ENCODE data around the gene THOC5.
"Not testable (repeated sequence)": the region's sequence is repeated elsewhere in the genome, so short reads cannot be mapped to it uniquely, and the experiment has no call there.

The THOC5 gene

DNA sequence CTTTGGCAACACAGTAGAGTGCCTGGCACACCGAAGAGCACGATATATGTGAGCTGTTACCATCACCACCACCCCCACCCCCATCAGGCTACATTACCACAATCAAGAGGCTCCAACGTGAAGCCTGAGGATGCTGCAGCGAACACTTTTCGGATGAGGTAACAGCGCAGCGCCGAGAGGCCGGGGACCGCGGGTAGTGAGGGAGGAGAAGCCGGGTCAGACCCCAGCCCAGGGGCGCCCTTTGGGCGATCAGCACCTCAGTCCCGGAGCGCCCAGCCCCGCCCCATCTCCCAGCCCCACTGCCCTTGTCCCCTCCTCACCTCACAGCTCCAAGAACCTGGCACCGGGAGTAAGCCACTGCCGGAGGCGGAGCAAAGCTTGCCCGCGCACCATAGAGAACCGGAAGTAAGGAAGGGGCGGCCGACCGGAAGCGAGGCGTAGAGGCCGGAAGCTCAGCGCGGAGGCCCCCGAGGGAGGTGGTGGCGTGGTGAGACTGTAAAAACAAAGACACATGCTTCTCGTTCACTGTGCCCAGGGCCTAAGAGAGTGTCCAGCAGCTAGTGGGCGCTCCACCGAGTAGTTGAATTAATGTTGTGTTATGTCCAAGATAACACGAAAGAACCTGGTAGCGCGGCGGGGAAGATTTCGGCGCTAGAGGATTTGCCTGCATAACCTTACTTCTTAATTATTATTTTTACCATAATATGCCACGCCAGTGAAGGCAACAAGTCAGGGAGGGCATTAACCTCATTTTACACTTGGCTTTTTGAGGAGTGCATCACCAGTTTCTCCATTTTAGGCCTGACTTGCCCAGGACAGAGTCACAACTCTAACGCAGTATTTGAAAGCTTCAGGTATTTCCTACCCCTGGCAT lies at the start of gene THOC5:
TSS of gene THOC5 (minus strand) at position 407 of the 874 bp plus-strand sequence. CDS start 4,610 bp downstream, outside the sequence.
- peak; percentile 92 for DNase-seq

DNA sequence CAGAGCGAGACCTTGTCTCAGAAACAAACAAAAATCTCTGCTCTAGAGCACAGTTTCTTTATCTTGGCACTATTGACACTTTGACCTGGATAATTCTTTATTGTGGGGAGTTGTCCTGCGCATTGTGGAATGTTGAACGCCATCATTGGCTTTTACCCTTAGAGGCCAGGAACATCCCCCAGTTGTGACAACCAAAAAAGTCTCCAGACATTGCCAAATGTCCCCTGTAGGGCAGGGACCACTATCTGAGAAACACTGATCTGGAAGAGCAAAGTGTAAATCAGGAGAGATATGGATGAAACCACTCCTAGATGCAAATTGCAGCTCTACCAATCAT lies 45.1 kb upstream of the THOC5 start:
- DNase-seq, result no peak

DNA sequence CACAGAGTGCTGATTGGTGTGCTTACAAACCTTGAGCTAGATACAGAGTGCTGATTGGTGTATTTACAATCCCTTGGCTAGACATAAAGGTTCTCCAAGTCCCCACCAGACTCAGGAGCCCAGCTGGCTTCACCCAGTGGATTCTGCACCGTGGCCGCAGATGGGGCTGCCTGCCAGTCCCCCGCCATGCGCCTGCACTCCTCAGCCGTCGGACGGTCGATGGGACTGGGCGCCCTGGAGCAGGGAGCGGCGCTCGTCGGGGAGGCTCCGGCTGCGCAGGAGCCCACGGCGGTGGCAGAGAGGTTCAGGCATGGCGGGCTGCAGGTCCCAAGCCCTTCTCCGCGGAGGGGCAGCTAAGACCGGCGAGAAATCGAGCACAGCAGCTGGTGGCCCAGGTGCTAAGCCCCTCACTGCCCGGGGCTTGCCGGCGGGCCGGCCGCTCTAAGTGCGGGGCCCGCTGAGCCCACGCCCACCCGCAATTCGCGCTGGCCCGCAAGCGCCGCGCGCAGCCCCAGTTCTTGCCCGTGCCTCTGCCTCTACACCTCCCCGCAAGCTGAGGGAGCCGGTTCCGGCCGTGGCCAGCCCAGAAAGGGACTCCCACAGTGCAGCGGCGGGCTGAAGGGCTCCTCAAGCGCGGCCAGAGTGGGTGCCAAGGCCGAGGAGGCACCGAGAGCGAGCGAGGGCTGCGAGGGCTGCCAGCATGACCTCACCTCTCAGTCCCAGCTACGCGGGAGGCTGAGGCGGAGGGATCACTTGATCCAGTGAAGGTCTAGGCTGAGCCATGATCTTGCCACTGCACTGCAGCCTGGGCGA lies 44.5 kb upstream of the THOC5 start:
- not testable (repeated sequence) for DNase-seq

DNA sequence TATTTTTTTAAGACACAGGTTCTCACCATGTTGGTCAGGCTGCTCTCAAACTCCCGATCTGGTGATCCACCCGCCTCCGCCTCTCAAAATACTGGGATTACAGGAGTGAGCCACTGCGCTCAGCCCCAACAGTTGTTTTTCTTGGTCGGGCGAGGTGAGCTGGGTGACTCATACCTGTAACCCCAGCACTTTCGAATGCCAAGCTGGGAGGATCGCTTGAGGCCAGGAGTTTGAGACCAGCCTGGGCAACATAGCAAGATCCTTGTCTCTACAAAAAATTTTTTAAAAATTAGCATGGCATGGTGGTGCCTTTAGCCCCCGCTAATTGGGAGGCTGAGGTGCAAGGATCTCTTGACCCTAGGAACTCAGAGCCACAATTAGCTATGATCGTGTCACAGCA lies 42.9 kb upstream of the THOC5 start:
- no peak for DNase-seq

DNA sequence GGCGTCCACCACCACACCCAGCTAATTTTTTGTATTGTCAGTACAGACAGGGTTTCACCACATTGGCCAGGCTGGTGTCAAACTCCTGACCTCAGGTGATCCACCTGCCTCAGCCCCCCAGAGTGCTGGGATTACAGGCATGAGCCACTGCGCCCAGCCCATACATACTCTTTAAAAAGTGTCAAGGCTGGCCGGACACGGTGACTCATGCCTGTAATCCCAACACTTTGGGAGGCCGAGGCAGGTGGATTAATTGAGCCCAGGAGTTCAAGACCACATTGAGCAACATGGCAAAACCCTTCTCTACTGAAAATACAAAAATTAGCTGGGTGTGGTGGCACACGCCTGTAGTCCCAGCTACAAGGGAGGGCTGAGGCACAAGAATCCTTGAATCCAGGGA lies 40.9 kb upstream of the THOC5 start:
- DNase-seq, result not testable (repeated sequence)

DNA sequence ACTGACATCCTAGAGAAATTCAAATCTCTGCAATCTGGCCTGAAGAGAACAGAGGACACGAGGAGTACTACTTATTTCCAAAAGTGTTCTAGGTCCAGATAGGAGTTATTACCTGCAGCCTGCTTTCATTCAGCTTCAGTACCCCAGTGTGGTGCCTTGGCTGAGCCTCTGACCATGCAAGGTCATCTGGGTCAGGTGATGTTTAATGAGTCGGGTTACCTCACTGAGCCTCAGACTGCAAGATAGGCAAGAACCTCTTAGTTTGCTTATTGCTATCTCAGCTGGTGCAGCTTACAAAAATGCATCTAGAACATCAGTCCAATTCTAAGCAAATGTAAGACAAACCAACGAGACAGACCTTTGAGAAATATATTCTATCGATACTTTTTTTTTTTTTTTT lies 40.4 kb upstream of the THOC5 start:
- DNase-seq, result no peak

DNA sequence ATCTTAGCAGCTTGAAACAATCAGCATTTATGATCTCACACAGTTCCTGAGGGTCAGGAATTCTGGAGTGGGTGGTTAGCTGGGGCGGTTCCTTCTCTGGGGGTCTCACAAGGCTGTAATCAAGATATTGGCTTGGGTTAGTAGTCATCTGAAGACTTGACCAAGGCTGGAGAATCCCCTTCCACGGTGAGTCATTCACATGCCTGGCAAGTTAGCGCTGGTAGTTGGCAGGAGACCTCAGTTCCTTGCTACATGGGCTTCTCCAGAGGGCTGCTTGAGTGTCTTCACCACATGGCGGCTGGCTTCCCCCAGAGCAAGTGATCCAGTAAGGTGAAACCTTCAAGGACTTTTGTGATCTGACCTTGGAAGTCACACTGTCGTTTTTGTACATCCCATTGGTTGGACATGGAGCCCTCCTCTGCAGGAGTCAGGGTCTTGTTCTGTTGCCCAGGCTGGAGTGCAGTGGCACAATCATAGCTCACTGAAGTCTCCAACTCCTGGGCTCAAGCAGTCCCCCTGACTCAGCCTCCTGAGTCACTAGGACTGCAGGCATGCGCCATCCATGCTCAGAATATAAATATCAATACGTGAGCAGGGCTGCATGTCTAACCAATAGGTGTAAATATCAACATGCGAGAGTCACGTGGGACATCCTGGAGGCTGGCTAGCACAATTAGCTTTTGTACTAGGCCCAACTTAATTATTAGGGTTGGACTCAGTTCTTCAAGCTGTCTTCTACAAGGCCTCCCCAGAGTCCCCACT lies 34.6 kb upstream of the THOC5 start:
- DNase-seq, result no peak

DNA sequence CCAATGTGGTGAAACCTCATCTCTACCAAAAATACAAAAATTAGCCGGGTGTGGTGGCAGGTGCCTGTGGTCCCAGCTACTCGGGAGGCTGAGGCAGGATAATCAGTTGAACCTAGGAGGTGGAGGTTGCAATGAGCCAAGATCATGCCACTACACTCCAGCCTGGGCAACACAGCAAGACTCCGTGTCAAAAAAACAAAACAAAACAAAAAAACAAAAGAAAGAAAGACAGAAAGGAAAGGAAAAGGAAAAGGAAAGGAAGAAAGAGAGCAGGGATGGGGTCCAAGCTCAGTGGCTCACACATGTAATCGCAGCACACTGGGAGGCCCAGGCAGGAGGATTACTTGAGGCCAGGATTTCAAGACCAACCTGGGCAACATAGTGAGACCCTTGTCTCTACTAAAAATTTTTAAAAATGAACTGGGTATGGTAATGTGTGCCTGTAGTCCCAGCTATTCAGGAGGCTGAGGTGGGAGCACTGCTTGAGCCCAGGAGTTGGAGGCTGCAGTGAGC lies 32.7 kb upstream of the THOC5 start:
- DNase-seq, result not testable (repeated sequence)

DNA sequence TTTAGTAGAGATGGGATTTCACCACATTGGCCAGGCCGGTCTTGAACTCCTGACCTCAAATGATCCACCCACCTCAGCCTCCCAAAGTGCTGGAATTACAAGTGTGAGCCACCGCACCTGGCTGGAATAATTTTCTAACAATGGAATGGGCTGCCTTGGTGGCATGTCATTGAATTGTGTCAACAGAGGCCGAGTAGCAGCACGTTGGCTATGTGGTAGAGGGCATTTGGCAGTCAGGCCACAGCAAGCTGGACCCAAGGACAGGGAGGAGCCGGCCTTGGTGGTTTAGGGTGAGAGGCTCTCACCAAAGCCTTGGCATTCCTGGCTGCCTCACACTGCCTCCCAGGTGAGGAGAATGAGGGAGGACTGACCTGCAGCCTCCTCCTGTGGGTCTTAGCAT lies 31.4 kb upstream of the THOC5 start:
- DNase-seq, result no peak

DNA sequence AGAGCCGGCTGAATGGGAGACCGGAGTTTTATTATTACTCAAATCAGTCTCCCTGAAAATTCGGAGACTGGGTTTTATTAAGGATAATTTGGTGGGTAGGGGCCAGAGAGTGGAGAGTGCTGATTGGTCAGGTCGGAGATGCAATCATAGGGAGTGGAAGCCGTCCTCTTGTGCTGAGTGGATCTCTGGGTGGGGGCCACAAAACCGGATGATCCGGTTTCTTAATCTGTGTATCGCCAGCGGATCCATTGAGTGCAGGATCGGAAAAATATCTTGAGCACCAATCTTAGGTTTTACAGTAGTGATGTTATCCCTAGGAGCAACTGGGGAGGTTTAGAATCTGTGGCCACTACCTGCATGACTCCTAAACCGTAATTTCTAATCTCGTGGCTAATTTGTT lies 28.2 kb upstream of the THOC5 start:
- no peak for DNase-seq

DNA sequence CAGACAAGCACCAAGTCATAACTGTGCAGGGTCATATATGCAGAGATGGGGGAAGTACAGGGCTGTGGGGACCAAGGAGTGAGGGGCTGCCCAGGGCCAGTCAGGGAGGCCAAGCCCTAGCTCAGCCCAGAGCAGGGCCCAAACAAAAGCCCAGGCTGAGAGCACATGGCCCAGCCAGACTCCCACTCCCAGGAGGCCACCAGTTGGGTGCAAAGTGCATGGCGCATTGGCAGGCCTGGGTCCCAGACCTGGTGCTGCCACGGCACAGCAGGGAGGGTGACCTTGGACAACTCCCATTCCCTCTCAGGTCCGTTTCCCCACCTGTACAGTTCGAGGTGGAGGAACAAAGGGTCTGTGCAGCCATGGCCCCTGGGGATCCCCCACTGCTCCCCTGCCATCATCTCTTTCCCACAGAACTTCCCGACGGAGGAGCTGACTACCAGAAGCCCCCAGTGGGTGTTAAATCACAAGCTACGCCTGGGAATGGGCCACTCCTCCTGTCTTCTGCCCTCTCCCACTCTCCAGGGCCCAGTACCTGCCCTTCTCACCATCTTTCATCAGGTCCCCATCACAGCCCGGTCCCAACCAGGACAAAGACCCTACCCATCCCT lies 26.7 kb upstream of the THOC5 start:
- DNase-seq, result peak; percentile 25

DNA sequence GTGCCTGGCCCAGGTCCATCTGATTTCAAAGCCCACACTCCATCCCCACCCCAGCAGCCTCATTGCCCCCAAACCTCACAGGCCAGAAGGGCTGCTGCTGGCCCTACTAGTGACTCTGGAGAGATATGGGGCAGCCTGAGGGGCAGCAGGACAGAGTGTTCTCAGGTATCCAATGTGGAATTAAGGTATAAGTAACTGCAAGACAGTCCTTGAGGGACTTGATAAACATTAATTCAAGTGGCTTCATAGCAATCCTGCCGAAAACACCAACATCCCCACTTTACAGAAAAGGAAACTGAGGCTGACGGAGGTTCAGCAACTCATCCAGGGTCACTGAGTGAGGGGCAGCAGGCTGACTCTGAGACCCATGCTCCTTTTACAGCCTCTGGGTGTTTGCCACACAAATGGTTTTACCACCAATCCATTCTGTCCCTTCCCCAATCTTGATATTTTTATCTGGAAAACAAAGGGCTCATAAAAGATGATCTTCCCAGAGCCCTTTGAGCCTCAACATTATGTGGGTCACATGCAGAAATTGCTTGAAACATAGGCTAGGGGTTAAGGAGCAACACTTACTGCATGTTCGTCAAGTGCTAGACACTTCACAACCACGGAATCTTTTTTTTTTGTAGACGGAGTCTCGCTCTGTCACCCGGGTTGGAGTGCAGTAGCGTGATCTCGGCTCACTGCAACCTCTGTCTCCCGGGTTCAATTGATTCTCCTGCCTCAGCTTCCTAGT lies 25.1 kb upstream of the THOC5 start:
- no peak for DNase-seq

DNA sequence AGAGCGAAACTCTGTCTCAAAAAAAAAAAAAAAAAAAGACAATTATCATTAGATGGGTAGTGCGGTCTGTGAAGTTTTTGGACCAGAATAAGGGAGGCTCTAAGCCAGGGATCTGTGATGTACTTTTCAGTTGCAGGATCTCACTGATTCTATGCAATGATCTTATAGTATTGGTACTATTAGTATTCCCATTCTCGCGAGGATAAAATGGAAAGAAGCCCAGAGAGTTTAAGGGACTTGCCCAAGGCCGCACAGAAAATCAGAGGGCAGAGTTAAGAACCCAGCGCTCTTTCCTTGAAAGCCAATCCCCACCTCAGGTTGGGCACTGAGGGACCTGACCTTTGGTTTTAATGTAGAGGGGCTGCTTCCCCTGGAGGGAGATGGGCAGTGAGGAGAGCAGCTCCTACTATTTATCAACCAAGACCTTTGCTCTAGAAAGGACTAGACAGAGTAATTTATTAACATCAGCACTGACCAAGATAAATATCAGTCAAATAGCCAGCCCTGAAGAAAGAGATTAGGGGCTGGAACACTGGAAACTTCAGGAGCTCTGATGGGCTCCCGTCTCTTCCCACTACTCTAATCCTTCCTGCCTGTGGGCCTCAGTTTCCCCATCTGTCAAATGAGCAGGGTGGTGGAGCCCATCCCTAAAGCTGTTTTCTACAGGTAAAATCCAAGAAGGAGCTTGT lies 21.3 kb upstream of the THOC5 start:
- no peak for DNase-seq

DNA sequence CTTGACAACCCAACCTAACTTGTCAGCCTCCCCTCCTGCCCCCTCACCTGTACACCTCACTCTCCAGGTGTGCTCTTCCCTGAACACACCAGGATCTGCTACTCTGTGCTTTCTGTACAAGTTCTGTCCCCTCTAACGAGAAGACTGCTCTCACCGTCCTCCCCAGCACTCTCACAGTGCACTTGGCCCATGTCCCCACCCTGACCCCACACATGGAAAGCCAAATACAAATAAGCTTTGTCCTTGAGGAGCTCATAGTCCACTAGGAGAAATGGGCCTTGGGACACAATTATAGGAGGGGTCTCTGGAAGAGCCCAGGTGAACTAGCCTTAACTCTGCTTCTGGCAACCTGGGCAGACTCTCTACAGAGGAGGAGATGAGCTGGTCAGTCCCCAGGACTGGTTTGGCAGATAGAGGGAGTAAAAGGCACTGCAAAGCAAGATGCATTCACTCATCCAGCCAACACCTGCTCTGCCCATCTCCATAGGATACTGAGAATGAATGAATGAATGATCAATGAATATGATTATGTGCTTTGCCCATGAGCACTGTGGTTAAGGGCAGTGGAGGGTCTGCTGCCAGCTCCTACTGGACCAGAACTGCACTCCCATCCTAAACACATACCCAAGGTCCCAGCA lies 17.5 kb upstream of the THOC5 start:
- DNase-seq, result no peak

DNA sequence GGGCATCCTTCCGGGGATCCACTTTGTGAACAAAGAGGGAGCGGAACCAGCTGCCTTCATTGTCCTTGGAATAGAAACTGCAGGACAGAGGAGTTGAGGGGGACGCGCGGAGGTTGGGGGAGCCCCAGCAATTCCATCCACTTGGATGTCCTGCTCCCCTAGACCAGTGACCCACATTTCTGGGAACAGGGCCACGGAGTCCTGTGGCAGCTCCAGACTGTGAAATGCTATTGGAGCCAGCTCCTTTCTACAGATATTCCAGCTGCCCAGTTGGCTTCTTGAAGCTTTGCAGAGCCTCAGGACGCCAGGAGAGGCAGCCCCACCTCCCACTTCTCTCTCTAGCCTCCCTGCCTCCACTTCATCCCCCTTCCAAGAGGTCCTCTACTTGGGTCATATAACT lies 16.9 kb upstream of the THOC5 start:
- no peak for DNase-seq

DNA sequence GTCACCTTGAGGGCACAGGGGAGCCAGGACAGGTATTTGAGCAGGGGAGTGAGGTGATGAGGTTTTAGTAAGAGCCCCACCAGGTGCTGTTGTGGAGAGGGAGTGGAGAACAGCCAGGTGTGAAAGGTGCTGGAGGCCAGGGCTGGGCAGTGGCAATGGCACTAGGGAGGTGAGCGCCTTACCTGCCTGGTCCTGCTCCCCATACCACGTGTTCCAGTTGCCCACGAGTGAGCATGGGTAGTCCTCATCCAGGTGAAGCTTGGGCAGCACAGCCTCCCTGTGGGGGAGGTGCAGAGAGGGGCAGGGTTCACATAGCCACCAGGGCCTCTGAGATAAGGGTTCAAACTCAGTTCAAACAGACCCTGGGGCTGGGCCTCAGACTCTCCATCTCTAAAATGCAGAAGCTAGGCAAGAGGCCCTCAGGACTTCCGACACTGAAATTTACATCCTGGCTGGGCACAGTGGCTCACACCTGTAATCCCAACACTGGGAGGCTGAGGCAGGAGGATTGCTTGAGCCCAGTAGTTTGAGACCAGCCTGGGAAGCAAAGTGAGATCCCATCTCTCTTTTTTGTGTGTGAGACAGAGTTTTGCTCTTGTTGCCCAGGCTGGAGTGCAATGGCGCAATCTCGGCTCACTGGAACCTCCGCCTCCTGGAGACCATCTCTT lies 15.6 kb upstream of the THOC5 start:
- DNase-seq, result no peak

DNA sequence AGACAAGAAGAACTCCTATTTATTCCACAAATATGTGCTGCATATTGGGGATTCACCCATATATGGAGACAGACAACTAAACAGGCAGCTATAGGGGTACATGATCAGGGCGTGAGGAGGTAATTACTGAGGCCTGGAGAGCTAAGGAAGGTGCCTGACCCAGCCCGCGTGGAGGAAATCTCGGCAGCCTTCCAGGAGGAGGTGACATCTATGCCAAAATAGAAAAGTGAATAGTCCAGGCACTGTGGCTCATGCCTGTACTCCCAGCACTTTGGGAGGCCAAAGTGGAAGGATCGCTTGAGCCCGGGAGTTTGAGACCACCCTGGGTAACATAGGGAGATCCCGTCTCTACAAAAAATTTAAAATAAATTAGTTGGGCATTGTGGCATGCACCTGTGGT lies 13.8 kb upstream of the THOC5 start:
- DNase-seq, result no peak

DNA sequence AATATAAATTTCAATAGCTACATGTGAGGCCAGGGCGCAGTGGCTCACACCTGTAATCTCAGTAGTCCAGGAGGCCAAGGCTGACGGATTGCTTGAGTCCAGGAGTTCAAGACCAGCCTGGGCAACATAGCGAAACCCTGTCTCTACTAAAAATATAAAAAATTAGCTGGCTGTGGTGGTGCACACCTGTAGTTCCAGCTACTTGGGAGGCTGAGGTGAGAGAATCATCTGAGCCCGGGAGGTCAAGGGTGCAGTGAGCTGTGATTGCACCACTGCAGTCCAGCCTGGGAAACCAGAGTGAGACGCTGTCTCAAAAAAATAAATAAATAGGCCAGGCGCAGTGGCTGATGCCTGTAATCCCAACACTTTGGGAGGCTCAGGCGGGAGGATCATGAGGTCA lies 13.0 kb upstream of the THOC5 start:
- not testable (repeated sequence) for DNase-seq

DNA sequence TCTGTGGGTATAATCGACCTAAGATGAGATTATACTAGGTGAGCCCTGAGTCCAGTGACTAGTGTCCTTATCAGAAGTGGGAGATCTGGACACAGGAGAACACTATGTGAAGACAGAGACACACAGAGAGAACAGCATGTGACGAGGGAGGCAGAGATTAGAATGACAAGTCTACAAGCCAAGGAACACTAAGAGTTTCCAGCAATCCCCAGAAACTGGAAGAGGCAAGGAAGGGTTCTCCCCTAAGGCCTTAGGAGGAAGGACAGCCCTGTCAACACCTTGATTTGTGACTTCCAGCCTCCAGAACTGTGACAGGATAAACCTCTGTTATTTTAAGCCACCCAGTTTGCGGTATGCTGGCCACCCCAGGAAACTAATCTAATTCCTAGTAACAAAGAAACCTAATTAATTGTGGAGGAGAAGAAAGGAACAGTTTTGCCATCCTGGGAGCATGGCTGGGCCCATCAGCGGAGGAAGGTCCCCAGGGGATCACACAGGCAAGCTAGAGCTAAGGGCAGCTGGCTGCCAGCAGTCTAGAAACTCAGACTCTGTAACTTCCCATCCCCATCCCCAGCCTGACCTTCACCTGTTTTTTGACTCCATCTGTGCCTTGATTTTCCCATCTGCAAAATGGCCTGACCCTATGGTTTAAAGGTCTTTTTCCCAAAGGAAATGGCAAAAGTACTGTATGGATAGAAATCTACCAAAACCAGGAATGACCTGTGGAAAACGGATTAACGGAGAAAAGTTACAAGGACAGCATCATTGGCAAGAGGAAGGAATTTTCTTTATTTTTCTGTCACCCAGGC lies 10.3 kb upstream of the THOC5 start:
- DNase-seq, result no peak
